ENCODE measurements around the gene RAE1.

RAE1 gene

DNA sequence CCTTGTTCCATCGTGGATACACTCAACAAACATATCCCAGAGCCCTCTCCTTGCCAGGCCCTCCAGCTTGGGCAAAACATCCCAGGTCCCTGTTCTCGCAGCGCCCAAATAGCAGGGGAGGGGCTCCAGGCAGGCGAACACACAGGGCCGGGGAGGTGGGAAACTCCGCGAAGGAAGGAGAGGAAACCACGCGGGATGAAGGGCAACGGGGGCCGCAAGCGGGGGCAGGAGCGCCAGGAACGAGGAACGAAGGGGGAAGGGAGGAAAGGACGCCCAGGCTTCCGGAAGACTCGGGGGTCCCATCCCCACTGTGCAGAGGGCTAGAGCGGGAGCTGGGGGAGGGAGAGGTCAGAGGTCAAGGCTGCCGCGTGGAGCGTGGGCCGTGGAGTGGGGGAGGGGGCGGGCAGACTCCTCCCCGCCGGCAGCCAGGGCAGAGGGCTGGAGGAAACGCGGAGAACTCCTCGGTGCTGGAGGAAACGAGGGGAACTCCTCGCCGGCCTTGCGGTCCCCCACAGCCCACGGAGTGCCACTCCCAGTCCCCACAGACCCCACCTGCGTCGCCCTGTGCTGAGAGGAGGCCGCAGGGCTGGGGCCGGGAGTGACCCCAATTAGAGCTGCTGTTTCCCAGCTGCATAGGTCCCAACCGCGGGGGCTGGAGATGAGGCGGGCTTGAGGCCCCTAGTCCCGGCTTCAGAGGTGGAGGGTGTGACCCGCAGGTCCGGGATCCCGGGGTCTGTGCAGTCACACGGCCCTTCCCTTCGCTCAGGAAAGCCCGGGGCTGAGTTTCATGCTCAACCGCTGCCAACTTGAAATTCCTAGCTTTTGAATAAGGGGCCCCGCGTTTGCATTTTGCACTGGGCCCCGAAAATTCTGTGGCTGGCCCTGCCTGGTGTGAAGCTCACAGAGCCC lies 38.9 kb downstream of the RAE1 start:
- POLR2A ChIA-PET: interaction anchor here (0.6 to 2.4 kb wide), 4 partner anchors 8 to 1033 kb away, joined by 3 to 15 read pairs (median 6); no protein-coding TSS in a partner anchor
- CTCF ChIA-PET: interaction anchor here (0.9 to 5.4 kb wide), 18 partner anchors 8 to 116 kb away, joined by 3 to 18 read pairs (median 4); no protein-coding TSS in a partner anchor
- DNase-seq (ENCODE audit: extremely low spot score): peak; percentile 66
- TF ChIP-seq, protein P1, sequence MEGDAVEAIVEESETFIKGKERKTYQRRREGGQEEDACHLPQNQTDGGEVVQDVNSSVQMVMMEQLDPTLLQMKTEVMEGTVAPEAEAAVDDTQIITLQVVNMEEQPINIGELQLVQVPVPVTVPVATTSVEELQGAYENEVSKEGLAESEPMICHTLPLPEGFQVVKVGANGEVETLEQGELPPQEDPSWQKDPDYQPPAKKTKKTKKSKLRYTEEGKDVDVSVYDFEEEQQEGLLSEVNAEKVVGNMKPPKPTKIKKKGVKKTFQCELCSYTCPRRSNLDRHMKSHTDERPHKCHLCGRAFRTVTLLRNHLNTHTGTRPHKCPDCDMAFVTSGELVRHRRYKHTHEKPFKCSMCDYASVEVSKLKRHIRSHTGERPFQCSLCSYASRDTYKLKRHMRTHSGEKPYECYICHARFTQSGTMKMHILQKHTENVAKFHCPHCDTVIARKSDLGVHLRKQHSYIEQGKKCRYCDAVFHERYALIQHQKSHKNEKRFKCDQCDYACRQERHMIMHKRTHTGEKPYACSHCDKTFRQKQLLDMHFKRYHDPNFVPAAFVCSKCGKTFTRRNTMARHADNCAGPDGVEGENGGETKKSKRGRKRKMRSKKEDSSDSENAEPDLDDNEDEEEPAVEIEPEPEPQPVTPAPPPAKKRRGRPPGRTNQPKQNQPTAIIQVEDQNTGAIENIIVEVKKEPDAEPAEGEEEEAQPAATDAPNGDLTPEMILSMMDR (IDR thresholded peaks at IDR 0.05; ENCODE audit: control extremely low read depth, extremely low read depth, low read depth, missing control alignments): no peak

- POLR2A ChIA-PET: interaction anchor here (0.6 to 2.4 kb wide), 5 partner anchors 8 to 1034 kb away, joined by 3 to 15 read pairs (median 6); no protein-coding TSS in a partner anchor
- peak; percentile 95 for DNase-seq (ENCODE audit: extremely low spot score)
- CTCF ChIA-PET: interaction anchor here (0.9 to 3.4 kb wide), 11 partner anchors 8 to 108 kb away, joined by 3 to 18 read pairs (median 3); no protein-coding TSS in a partner anchor
- TF ChIP-seq, protein P1 (IDR thresholded peaks at IDR 0.05; ENCODE audit: control extremely low read depth, extremely low read depth, low read depth, missing control alignments): no peak
Measured at GRCh38 chr20:57390604-57391438, 39.8 kb downstream of the RAE1 start, which contains the start of gene RBM38. Gene RBM38 (plus strand): TSS chr20:57391396. CDS start chr20:57391582, 186 bp downstream.

DNA sequence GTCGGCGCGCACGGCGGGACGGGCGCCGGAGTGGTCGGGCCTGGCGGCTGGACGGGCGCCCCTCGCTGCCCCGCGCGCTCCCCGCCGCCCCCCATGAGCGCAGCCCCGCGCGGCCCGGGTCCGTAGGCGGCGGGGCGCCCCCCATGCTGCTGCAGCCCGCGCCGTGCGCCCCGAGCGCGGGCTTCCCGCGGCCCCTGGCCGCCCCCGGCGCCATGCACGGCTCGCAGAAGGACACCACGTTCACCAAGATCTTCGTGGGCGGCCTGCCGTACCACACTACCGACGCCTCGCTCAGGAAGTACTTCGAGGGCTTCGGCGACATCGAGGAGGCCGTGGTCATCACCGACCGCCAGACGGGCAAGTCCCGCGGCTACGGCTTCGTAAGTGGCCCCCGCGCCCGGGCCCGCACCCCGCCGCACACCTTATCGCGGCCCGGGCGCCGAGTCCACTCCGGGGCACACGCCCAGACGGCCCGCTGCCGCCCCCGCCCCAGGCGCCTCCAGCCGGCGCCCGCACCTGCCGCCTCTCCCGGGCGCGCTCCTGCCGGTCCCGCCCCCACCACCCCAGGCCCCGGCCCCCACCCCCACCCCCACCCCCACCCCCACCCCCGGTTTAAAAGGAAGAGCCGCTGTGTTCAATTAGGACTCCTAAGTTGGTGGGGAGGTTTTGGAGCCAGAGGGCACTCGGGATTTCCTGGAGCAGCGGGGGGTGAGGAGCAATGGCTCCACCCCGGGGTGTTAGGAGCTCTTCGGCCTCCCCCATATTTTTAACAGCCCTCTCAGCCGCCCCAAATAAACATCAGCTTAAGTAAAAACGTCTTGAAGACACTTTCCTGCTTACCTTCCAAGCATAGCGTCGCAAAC lies 40.6 kb downstream of the RAE1 start:
- ChIA-PET CTCF (interaction anchor here (2.2 to 3.4 kb wide), 3 partner anchors 10 to 107 kb away, joined by 6 to 18 read pairs (median 7); no protein-coding TSS in a partner anchor), POLR2A (interaction anchor here (0.8 to 1.8 kb wide), 3 partner anchors 10 to 102 kb away, joined by 3 to 7 read pairs (median 4); no protein-coding TSS in a partner anchor)
- TF ChIP-seq, protein P1 (IDR thresholded peaks at IDR 0.05; ENCODE audit: control extremely low read depth, extremely low read depth, low read depth, missing control alignments): no peak
- DNase-seq (ENCODE audit: extremely low spot score): no peak

DNA sequence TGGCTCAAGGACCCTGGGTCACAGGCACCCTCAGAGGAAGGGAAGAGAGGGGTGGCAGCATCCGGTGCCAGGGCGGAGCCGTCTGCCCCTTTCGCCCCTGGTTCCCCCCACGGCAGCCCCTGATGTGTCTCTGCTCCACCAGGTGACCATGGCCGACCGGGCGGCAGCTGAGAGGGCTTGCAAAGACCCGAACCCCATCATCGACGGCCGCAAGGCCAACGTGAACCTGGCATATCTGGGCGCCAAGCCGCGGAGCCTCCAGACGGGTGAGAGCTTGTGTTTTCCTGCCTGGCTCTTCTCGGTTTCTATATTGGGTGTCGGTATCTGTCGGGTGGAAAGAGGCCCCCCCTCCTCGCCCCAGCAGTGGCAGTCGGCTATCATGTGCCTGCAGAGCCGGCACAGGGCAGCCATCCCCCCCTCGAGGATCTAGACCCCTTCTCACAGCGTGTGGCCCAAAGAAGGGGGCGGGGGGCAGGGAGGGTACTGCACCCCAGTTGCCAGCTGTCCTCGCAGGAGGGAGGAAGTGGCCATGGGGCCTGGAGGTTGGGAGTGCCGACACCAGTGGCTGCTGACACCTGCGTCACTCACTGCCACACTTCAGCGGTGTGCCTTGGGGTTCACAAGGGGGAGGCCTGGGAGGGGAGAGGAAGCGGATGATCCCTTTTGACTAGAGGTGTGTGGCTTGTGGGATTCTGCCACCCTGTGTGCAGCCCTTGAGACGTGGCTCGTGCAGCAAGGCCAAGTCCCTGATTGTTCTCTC lies 41.6 kb downstream of the RAE1 start:
- TF ChIP-seq, protein P1 (IDR thresholded peaks at IDR 0.05; ENCODE audit: control extremely low read depth, extremely low read depth, low read depth, missing control alignments): no peak
- DNase-seq (ENCODE audit: extremely low spot score): peak; percentile 52
- POLR2A ChIA-PET: interaction anchor here (0.6 to 0.8 kb wide), 2 partner anchors 11 to 990 kb away, joined by 3 to 4 read pairs; no protein-coding TSS in a partner anchor
- CTCF ChIA-PET: interaction anchor here (1.2 to 3.4 kb wide), 4 partner anchors 11 to 103 kb away, joined by 3 to 18 read pairs (median 6); no protein-coding TSS in a partner anchor

DNA sequence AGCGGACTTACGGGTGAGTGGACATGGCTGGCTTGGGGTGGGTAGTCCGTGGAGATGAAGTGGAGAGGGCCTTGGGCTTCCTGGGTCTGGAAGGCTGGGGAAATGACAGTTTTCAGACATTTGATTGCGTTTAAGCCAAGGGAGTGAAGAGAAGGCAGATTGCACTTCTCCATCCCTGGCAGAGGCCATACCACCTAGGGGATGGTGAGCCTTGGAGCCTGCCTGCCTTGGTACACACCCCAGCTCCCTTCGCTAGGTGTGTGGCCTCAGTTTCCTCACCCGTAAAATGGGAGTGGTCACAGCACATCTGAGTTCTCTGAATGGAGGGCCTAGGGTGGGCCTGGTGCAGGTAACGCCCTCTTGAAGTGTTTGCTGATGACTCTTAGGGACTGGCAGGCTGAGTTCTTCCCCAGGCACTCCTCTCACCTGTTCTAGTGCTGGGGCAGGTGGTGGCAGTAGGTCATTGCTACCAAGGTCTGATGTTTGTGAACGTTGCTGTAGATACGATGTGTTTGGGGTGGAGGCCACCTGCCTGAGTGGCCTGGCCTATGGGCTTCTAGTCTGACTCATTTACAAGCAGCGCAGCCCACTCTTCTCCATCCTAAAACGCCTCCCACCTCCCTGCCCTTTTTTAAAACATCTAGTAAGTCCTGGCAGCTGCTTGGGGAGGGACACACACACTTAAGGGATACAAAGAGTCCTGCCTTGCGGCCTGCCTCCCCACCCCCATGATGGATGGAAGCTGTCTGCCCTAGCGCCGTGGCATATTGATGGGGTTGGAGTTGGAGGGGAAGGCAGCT lies 42.5 kb downstream of the RAE1 start:
- DNase-seq (ENCODE audit: extremely low spot score): no peak
- CTCF ChIA-PET: interaction anchor here (1.2 to 1.5 kb wide), 2 partner anchors 12 to 20 kb away, joined by 3 to 4 read pairs; no protein-coding TSS in a partner anchor
- TF ChIP-seq, protein P1 (IDR thresholded peaks at IDR 0.05; ENCODE audit: control extremely low read depth, extremely low read depth, low read depth, missing control alignments): no peak
- POLR2A ChIA-PET: interaction anchor here (0.6 kb wide), 1 partner anchor 989 kb away, joined by 3 read pairs; no protein-coding TSS in a partner anchor
